GM19452 (cell line): ENCODE data around the gene PERM1.
"Not testable (repeated sequence)": the region's sequence is repeated elsewhere in the genome, so short reads cannot be mapped to it uniquely, and the experiment has no call there.

Experiments
- ATAC-seq: cut with Tn5 transposase; IDR thresholded peaks from one replicate; pipeline ENCODE4 v1.9.1; 2021; ENCODE audit not compliant: unreplicated experiment

The PERM1 gene

GRCh38 chr1:1014799-1015681 is 33.1 kb upstream of the PERM1 start:
- ATAC-seq: no peak

DNA sequence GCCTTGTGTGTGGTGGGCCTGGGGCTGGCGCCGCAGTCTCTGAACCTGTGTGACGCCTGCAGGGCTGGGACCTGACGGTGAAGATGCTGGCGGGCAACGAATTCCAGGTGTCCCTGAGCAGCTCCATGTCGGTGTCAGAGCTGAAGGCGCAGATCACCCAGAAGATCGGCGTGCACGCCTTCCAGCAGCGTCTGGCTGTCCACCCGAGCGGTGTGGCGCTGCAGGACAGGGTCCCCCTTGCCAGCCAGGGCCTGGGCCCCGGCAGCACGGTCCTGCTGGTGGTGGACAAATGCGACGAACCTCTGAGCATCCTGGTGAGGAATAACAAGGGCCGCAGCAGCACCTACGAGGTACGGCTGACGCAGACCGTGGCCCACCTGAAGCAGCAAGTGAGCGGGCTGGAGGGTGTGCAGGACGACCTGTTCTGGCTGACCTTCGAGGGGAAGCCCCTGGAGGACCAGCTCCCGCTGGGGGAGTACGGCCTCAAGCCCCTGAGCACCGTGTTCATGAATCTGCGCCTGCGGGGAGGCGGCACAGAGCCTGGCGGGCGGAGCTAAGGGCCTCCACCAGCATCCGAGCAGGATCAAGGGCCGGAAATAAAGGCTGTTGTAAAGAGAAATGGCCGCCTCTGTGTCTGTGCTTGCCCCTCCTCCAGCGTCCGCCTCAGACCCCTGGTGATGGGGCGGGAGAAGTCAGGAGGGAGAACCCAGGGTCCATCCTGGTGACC is 32.2 kb upstream of the PERM1 start:
- no peak for ATAC-seq

DNA sequence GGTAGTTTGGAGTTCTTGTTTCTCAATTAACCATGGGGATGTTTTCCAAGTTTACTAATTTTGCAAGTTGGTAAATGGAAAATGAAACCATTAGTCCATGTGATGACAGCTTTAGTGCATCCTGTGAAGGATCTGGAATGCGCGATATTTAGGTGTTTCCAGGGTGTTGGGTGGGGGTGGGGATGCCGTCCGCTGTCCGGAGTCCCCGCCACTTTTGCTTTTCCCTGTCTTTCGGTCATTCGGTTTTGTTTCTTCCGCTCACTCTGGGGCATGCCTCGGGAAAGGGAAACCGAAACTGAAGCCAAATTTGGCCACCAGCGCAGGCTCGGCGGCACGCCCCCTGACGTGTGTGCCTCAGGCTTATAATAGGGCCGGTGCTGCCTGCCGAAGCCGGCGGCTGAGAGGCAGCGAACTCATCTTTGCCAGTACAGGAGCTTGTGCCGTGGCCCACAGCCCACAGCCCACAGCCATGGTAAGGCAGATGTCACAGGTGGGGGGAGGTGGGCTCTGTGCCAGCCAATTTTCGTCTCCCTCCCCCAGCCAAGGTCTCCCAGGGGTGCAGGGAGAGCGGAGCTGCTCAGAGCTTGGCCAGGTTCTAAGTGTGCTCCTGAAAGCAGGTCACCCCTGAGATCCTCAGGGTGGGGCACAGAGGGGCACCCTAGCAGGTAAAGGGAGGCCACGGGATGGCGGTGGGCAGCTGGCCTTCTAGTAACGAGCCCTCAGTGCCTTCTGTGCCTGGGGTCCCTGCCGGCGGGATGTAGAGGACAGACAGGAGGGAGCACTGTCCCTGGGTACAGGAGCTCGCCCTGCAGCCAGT is 31.4 kb upstream of the PERM1 start, which contains the start of gene ISG15:
ISG15 (plus strand) TSS at position 393 of the 817 bp plus-strand sequence; CDS start at position 470, 77 bp downstream.
- peak; percentile 80 for ATAC-seq

DNA sequence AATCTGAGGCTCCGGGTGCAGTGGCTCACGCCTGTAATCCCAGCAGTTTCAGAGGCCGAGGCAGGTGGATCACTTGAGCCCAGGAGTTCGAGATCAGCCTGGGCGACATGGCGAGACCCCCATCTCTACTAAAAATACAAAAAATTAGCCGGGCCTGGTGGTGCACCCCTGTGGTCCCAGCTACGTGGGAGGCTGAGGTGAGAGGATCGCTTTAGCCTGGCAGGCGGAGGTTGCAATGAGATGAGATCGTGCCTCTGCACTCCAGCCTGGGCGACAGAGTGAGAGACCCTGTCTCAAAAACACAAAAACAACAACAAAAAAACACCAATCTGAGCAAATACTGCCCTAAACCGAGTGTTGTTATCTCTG is 30.8 kb upstream of the PERM1 start:
- not testable (repeated sequence) for ATAC-seq

GRCh38 chr1:1011396-1011949 is 29.6 kb upstream of the PERM1 start:
- no peak for ATAC-seq

GRCh38 chr1:1010131-1010530 is 28.2 kb upstream of the PERM1 start:
- ATAC-seq: not testable (repeated sequence)

GRCh38 chr1:1006305-1007159 is 24.6 kb upstream of the PERM1 start:
- no peak for ATAC-seq

DNA sequence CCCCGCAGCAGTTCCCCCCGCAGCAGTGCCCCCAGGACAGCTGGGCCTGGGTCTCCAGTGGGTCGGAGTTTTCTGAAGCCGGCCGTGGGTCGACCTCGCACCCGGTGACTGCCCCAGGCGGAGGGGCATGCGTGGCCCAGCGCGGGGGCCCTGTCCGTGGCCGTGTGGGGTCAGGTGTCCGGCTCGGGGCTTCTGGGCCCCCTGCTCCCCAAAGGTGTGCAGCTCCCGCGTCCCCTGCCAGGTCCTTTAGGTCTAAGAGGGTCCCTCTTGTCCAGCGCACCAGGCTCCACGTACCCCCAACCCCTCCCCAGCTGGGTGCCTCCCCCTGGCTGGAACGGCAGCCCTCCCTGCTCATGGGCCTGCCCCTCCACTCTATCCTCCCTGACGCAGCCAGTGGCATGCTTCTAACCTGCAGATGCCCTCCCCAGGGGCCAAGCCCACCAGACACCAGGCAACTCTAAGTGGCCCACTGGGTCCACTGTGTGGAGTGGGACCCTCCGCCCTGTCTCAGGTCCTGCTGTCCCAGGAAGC is 23.9 kb upstream of the PERM1 start:
- no peak for ATAC-seq

- no peak for ATAC-seq
Measured at GRCh38 chr1:1004780-1005697, 23.1 kb upstream of the PERM1 start.

DNA sequence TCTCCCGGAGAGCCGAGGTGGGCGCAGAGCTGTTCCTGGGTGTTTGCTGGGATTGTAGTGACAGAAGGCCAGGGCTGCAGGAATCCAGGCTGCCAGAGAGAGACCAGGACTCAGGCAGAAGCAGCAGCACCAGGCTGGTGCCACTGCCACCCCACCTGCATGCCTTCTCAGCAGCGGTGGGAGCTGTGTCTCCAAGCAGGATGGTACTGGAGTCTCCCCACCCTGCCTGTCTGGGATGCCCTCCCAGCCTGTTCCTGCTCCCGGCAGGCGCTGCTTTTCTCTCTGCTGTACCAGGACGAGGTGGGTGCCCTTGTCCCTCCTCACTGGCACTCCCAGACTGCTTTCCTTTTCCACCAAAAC is 22.5 kb upstream of the PERM1 start:
- ATAC-seq: no peak

DNA sequence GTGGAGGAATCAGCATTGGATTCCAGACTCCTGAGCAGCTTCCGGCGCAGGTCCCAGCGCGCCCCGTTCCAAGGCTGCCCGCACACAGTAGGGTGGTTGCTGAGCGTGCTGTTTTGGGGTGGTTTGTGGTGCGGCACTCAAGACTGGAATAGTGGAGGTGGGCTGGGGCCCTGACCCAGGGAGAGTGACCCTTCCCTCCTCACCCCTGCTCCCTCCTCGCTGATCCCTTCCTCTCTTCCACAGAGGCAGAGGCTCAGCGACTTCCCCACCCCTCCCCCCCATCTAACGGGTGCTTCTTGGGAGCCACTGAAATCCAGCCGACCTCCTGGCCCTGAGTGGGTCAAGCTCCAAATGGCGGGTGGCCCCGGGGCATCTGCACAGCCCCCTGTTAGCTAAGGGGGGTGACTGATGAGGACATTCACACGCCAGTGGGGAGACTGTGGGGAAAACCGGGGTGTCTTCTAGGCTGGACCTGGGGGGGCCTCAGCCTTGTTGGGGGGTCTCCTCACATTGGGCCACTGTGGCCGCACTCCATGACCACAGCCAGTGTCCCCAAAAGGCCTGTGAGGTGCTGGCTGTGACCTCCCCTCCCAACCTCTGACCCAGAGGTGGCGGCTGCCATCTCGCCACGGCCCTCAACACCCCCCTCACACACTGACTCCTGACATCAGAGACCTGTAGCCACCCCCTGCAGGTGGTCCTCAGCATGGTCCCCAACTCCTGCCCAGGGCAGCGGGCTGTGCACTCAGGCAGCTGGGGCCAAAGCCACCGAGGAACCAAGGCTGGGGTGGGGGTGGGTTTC is 21.9 kb upstream of the PERM1 start:
- no peak for ATAC-seq

- no peak for ATAC-seq
Measured at GRCh38 chr1:1001057-1001783, 19.3 kb upstream of the PERM1 start.

DNA sequence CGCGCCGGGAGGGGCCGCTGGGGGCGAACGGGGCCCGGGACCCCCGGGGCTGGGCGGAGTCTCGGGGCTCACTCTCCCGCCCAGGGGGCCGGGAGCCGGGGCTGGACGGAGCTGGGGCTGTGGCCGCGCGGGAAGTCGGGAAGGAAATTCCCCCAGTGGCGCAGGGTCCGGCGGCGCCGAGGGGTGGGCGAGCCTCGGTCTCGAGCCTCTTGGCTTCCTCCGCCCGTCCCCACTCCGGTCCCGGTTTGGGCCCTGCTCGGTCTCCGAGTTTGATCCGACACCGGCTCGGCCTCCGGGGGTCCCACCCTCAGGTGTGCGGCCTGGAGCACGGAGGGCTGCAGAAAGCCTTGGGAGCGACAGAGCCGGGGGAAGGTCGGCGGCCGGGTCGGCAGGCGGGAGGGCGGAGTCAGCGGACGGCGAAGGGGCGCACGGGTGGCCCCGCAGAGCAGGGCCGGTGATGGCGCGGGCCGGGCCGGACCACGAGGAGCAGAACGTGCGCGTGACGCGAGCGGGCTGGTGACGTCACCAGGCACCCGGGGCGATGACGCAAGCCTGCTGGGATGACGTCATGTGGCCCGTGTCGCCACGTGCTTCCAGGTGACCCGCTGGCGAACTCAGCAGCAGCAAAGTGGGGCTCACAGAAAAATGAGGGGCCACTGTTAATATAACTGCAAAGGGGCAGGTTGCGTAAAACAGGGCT is 18.6 kb upstream of the PERM1 start:
- ATAC-seq: no peak

GRCh38 chr1:999725-1000356 is 17.9 kb upstream of the PERM1 start, which contains the start of gene HES4:
TSS of gene HES4 (minus strand) at chr1:1000097. CDS start at chr1:999973, 124 bp downstream.
- ATAC-seq: no peak

- ATAC-seq: no peak
Measured at GRCh38 chr1:998995-999724, 17.3 kb upstream of the PERM1 start.

DNA sequence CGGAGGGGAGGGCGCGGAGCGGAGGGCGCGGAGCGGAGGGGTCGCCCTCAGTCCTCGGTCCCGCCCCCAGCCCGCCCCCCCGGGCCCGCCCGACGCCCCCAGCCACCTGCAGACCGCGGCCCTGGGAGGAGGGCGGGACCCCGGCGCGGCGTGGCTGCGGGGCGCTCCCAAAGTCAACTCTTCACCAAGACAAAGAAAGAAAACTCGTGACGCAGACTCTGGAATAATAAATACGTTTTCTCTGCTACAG is 16.8 kb upstream of the PERM1 start:
- no peak for ATAC-seq
